HCT116 (cell line): ENCODE data around the gene DYDC1. TPM values are rescaled to one million over a fixed set of nuclear protein-coding genes. Genes with fewer than 3 reads are reported as not detected.

Experiments
- ATAC-seq: fragments of 200-7000 bp; cut with Tn5 transposase; 2 replicates; pipeline ENCODE4 v1.9.1; 2020; ENCODE audit warnings: mild to moderate bottlenecking, moderate library complexity
- BruUV-seq: library from RNA; stranded (reverse); fragments of 400-500 nt; replicated peaks from 2 replicates; lab custom pipeline; 2021; lab: Mats Ljungman, UMichigan
- CTCF ChIA-PET: fragments of 300-600 bp; sonication (Branson Sonifier 250); formaldehyde crosslinking; loops from one replicate; lab custom pipeline; 2021; ENCODE audit warnings: antibody characterized with exemption; lab: Charles Lee
- POLR2A ChIA-PET: fragments of 300-600, 350-600 bp; sonication (Branson Sonifier 250); formaldehyde crosslinking; loops from one replicate; lab custom pipeline; 2021; ENCODE audit warnings: antibody characterized with exemption; lab: Charles Lee
- RAD21 ChIA-PET, 2 experiments: fragments of 300-600 bp; sonication (Branson Sonifier 250); formaldehyde crosslinking; loops; one replicate each; lab custom pipeline; 2023; ENCODE audit warnings: low total read pairs in 2 of 2; ENCODE audit not compliant: uncharacterized antibody in 2 of 2, unreplicated experiment in 2 of 2, low non-redundant PET in 1 of 2; lab: Charles Lee
- DNase-seq: peaks from one replicate; pipeline ENCODE4 v3.0.0-alpha.2; 2010; ENCODE audit warnings: low read depth, low spot score
- H2AFZ ChIP-seq: fragments of 200-600 bp; shearing (Covaris generic), sonication (generic); 2 replicates; pipeline ENCODE4 v1.6.1; 2017; ENCODE audit warnings: low read depth, mixed run types, mixed read lengths, antibody characterized with exemption, low read length; ENCODE audit not compliant: poor library complexity, severe bottlenecking
- H3K27ac ChIP-seq: 2 replicates; pipeline ENCODE4 v1.5.1; 2012; ENCODE audit warnings: low read depth, low read length
- H3K27me3 ChIP-seq: fragments of 200-600 bp; sonication (generic); 2 replicates; pipeline ENCODE4 v1.6.1; 2016; ENCODE audit warnings: mixed run types, low read length, mixed read lengths; ENCODE audit not compliant: insufficient read depth
- H3K36me3 ChIP-seq, 2 experiments: fragments of 200-500 bp in 1 of 2; fragments of 200-600 bp in 1 of 2; sonication (Bioruptor generic) in 1 of 2; sonication (generic) in 1 of 2; 2 replicates each; pipeline versions ENCODE4 v1.5.1 to v1.6.1; 2014 to 2016; ENCODE audit warnings: low read length in 2 of 2, inconsistent platforms in 1 of 2, mixed read lengths in 1 of 2, mixed run types in 1 of 2; ENCODE audit not compliant: insufficient read depth in 2 of 2, control insufficient read depth in 1 of 2
- H3K4me1 ChIP-seq, 2 experiments: fragments of 200-600 bp in 1 of 2; sonication (generic) in 1 of 2; 2 replicates each; pipeline versions ENCODE4 v1.5.1 to v1.6.1; 2012 to 2017; ENCODE audit warnings: low read length in 2 of 2, inconsistent platforms in 1 of 2, mild to moderate bottlenecking in 1 of 2, mixed read lengths in 1 of 2, mixed run types in 1 of 2, moderate library complexity in 1 of 2; ENCODE audit not compliant: insufficient read depth in 2 of 2, control insufficient read depth in 1 of 2
- H3K4me2 ChIP-seq: fragments of 200-600 bp; sonication (generic); 2 replicates; pipeline ENCODE4 v1.6.1; 2017; ENCODE audit warnings: mixed run types, low read length, mixed read lengths
- H3K4me3 ChIP-seq, 2 experiments: fragments of 200-600 bp in 1 of 2; sonication (generic) in 1 of 2; replicated peaks in 1 of 2; 2 replicates each; pipeline ENCODE4 v1.5.1; 2011 to 2016; ENCODE audit warnings: low read length in 2 of 2, control low read depth in 1 of 2, low read depth in 1 of 2, mild to moderate bottlenecking in 1 of 2, mixed read lengths in 1 of 2, mixed run types in 1 of 2
- H3K79me2 ChIP-seq: fragments of 200-600 bp; sonication (generic); 2 replicates; pipeline ENCODE4 v1.6.1; 2017; ENCODE audit warnings: mild to moderate bottlenecking, mixed run types, low read length, moderate library complexity, mixed read lengths; ENCODE audit not compliant: insufficient read depth
- H3K9ac ChIP-seq: fragments of 200-600 bp; sonication (generic); 2 replicates; pipeline ENCODE4 v1.6.1; 2016; ENCODE audit warnings: low read length, mixed read lengths
- H3K9me2 ChIP-seq: fragments of 200-600 bp; sonication (generic), shearing (Covaris generic); 2 replicates; pipeline ENCODE4 v1.6.1; 2017; ENCODE audit warnings: mixed run types, mild to moderate bottlenecking, moderate library complexity; ENCODE audit not compliant: insufficient read depth
- H3K9me3 ChIP-seq, 2 experiments: fragments of 200-500 bp in 1 of 2; fragments of 200-600 bp in 1 of 2; sonication (Bioruptor generic) in 1 of 2; sonication (generic) in 1 of 2; 2 replicates each; pipeline ENCODE4 v1.6.1; 2014 to 2017; ENCODE audit warnings: low read length in 2 of 2, mixed read lengths in 2 of 2, inconsistent platforms in 1 of 2, low read depth in 1 of 2, mild to moderate bottlenecking in 1 of 2, mixed run types in 1 of 2, moderate library complexity in 1 of 2; ENCODE audit not compliant: control insufficient read depth in 1 of 2, insufficient read depth in 1 of 2
- H4K20me1 ChIP-seq: fragments of 200-600 bp; sonication (generic), shearing (Covaris generic); 2 replicates; pipeline ENCODE4 v1.6.1; 2017; ENCODE audit warnings: mixed run types, mild to moderate bottlenecking, moderate library complexity; ENCODE audit not compliant: insufficient read depth
- ATF3 ChIP-seq: IDR thresholded peaks from 2 replicates; pipeline ENCODE4 v1.6.1; 2012
- CBX3 ChIP-seq: IDR thresholded peaks from 2 replicates; pipeline ENCODE4 v1.6.1; 2012; ENCODE audit warnings: low read depth
- CEBPB ChIP-seq: IDR thresholded peaks from 2 replicates; pipeline ENCODE4 v1.6.1; 2012; ENCODE audit warnings: low read depth
- EGR1 ChIP-seq: IDR thresholded peaks from 2 replicates; pipeline ENCODE4 v1.6.1; 2012; ENCODE audit warnings: low read depth
- EZH2 ChIP-seq: fragments of 200-600 bp; sonication (generic); IDR thresholded peaks from 2 replicates; pipeline ENCODE4 v1.6.1; 2017; ENCODE audit warnings: antibody characterized with exemption, mixed run types
- EZH2phosphoT487 ChIP-seq: fragments of 200-600 bp; IDR thresholded peaks from 2 replicates; pipeline ENCODE4 v1.6.1; 2018; ENCODE audit warnings: antibody characterized with exemption, borderline replicate concordance
- POLR2A ChIP-seq: IDR thresholded peaks from 2 replicates; pipeline ENCODE4 v1.7.0; 2011; ENCODE audit warnings: borderline replicate concordance; ENCODE audit not compliant: insufficient read depth, insufficient read length; ENCODE audit errors: extremely low read depth
- RAD21 ChIP-seq: IDR thresholded peaks from 2 replicates; pipeline ENCODE4 v1.6.1; 2012; ENCODE audit warnings: low read depth, mild to moderate bottlenecking
- SRF ChIP-seq: IDR thresholded peaks from 2 replicates; pipeline ENCODE4 v1.6.1; 2012; ENCODE audit warnings: low read depth
- YY1 ChIP-seq: IDR thresholded peaks from 2 replicates; pipeline ENCODE4 v1.6.1; 2011; ENCODE audit warnings: low read length, low read depth, moderate library complexity, mild to moderate bottlenecking; ENCODE audit not compliant: insufficient replicate concordance; ENCODE audit errors: extremely low read depth
- ZBTB33 ChIP-seq: IDR thresholded peaks from 2 replicates; pipeline ENCODE4 v1.6.1; 2011; ENCODE audit warnings: mild to moderate bottlenecking, low read length, moderate library complexity; ENCODE audit not compliant: insufficient replicate concordance; ENCODE audit errors: extremely low read depth
- ZFX ChIP-seq: fragments of 450-650 bp; IDR thresholded peaks from 2 replicates; pipeline ENCODE4 v1.6.1; 2017
- ZNF274 ChIP-seq: fragments of 200-500 bp; sonication (Bioruptor generic); IDR thresholded peaks from 2 replicates; pipeline ENCODE4 v1.6.1; 2014; ENCODE audit warnings: mild to moderate bottlenecking, low read depth, low read length, inconsistent platforms
- intact Hi-C: fragments of 100-400 bp; cut with micrococcal nuclease; formaldehyde crosslinking; loops from 2 replicates; pipeline ENCODE4 v1.10.0; 2022
- total RNA-seq: library from RNA; stranded (reverse); gene quantifications from one replicate; pipeline ENCODE4 v1.2.1, GENCODE V29; 2021; ENCODE audit not compliant: unreplicated experiment

The DYDC1 gene
- total RNA-seq, 1 experiment from 2014 or later = not detected

- Histone ChIP-seq H3K4me3 (no peak overlapping the region), H3K9me2 (no peaks in the 10 kb centered on the region), H3K36me3 (no peaks in the 10 kb centered on the region), H2AFZ (no peak overlapping the region), H3K27ac (no peak overlapping the region), H3K27me3 (no peaks in the 10 kb centered on the region), H3K79me2 (no peaks in the 10 kb centered on the region), H3K4me1 (peaks cover 3 to 12% of the 10 kb centered on the region in 2 experiments; a peak in 3 of 4 replicates), H4K20me1 (no peaks in the 10 kb centered on the region), H3K4me2 (no peak overlapping the region), H3K9me3 (no peaks in the 10 kb centered on the region), H3K9ac (no peak overlapping the region)
- ChIA-PET CTCF (interaction anchor here (1.1 kb wide), 1 partner anchor 27 kb away, joined by 3 read pairs; no protein-coding TSS in a partner anchor), RAD21 (no interaction called here), POLR2A (no interaction called here)
- DNase-seq (no peak), ATAC-seq (no peak)
- intact Hi-C loops = no loop called here
- BruUV-seq = no TSS peak
- TF ChIP-seq ATF3 = no peak
- TF ChIP-seq YY1 = no peak
- TF ChIP-seq EGR1 = no peak
- TF ChIP-seq ZBTB33 = no peak
- no peak for TF ChIP-seq EZH2
- TF ChIP-seq EZH2phosphoT487 = no peak
- TF ChIP-seq POLR2A = no peak
- no peak for TF ChIP-seq ZFX
- no peak for TF ChIP-seq RAD21
- TF ChIP-seq SRF = no peak
- no peak for TF ChIP-seq CBX3
- TF ChIP-seq CEBPB = no peak
- TF ChIP-seq ZNF274 = no peak
These were observed 48.5 kb upstream of the DYDC1 start for GRCh38 chr10:80405035-80405434.
